Measurements from ENCODE around the gene CA9.
"Not testable (repeated sequence)": the region's sequence is repeated elsewhere in the genome, so short reads cannot be mapped to it uniquely, and the experiment has no call there.

GRCh38 chr9:35640431-35640830, 33.3 kb upstream of the CA9 start:
- not testable (repeated sequence) for TF ChIP-seq CTCF, POLR2A (IDR thresholded peaks at IDR 0.05)
